B cell (primary cell): ENCODE data around the gene PDIA4. TPM values are rescaled to one million over a fixed set of nuclear protein-coding genes. Genes with fewer than 3 reads are reported as not detected.

Source experiments
- ATAC-seq: fragments of 200-7000 bp; cut with Tn5 transposase; one replicate; pipeline ENCODE4 v1.10.0; 2021; ENCODE audit warnings: low read depth, mild to moderate bottlenecking, moderate number of reproducible peaks, moderate library complexity
- CTCF ChIA-PET: fragments of 350-600 bp; sonication (Branson Sonifier 250); formaldehyde crosslinking; loops from one replicate; lab custom pipeline; 2021; ENCODE audit warnings: antibody characterized with exemption, inconsistent platforms; lab: Charles Lee
- POLR2A ChIA-PET: fragments of 350-600 bp; sonication (Branson Sonifier 250); formaldehyde crosslinking; loops from one replicate; lab custom pipeline; 2021; ENCODE audit warnings: antibody characterized with exemption; lab: Charles Lee
- DNase-seq: peaks from one replicate; pipeline ENCODE4 v3.0.0; 2013
- H2AFZ ChIP-seq: 2 replicates; pipeline ENCODE4 v1.6.1; 2012; ENCODE audit warnings: mild to moderate bottlenecking, low read depth, low read length; ENCODE audit not compliant: insufficient read depth, poor library complexity, severe bottlenecking
- H3K27ac ChIP-seq, 2 donors: 1 replicate in 1 of 2; 2 replicates in 1 of 2; pipeline ENCODE4 v1.5.1; 2012 to 2013; ENCODE audit warnings: low read length in 2 of 2, mild to moderate bottlenecking in 2 of 2, moderate library complexity in 1 of 2
- H3K27me3 ChIP-seq, 4 experiments: fragments of 200-600 bp in 1 of 4; sonication (generic) in 1 of 4; replicated peaks in 1 of 4; 1 replicate in 2 of 4; 2 replicates in 2 of 4; pipeline versions ENCODE4 v1.6.1 to v1.7.0; 2013 to 2016; ENCODE audit warnings: low read length in 3 of 4, mild to moderate bottlenecking in 2 of 4, mixed read lengths in 1 of 4, moderate library complexity in 1 of 4; ENCODE audit not compliant: insufficient read depth in 4 of 4, control insufficient read depth in 3 of 4; ENCODE audit errors: control extremely low read depth in 1 of 4
- H3K36me3 ChIP-seq, 2 experiments: replicated peaks in 1 of 2; 1 replicate in 1 of 2; 2 replicates in 1 of 2; pipeline versions ENCODE4 v1.6.1 to v1.7.1; 2013; ENCODE audit warnings: low read length in 1 of 2; ENCODE audit not compliant: insufficient read depth in 2 of 2, control insufficient read depth in 1 of 2; ENCODE audit errors: control extremely low read depth in 1 of 2, extremely low read depth in 1 of 2
- H3K4me1 ChIP-seq, 2 donors: fragments of 200-600 bp in 1 of 2; sonication (generic) in 1 of 2; 1 replicate in 1 of 2; 2 replicates in 1 of 2; pipeline versions ENCODE4 v1.5.1 to v1.6.1; 2013 to 2017; ENCODE audit warnings: low read length in 2 of 2; ENCODE audit not compliant: control insufficient read depth in 2 of 2, insufficient read depth in 2 of 2
- H3K4me2 ChIP-seq: replicated peaks from 2 replicates; pipeline ENCODE3; 2012; ENCODE audit warnings: mild to moderate bottlenecking, low read depth, low read length; ENCODE audit not compliant: poor library complexity, severe bottlenecking
- H3K4me3 ChIP-seq, 5 experiments: fragments of 200-600 bp in 1 of 5; sonication (generic) in 1 of 5; 1 replicate in 3 of 5; 2 replicates in 2 of 5; pipeline versions ENCODE4 v1.5.1 to v1.7.0; 2011 to 2016; ENCODE audit warnings: low read length in 4 of 5, mild to moderate bottlenecking in 4 of 5, low read depth in 2 of 5, control low read depth in 1 of 5, moderate library complexity in 1 of 5; ENCODE audit not compliant: insufficient read depth in 1 of 5; ENCODE audit errors: control extremely low read depth in 1 of 5, extremely low read depth in 1 of 5
- H3K79me2 ChIP-seq: fragments of 200-600 bp; sonication (generic); one replicate; pipeline ENCODE4 v1.6.0; 2016; ENCODE audit warnings: low read length; ENCODE audit not compliant: control insufficient read depth, insufficient read depth
- H3K9ac ChIP-seq: fragments of 200-600 bp; sonication (generic); 2 replicates; pipeline ENCODE4 v1.6.1; 2017; ENCODE audit warnings: mild to moderate bottlenecking, low read length, moderate library complexity
- H3K9me3 ChIP-seq, 3 donors: one replicate each; pipeline versions ENCODE4 v1.6.1 to v1.7.1; 2013; ENCODE audit warnings: low read length in 2 of 3; ENCODE audit not compliant: control insufficient read depth in 2 of 3, insufficient read depth in 1 of 3; ENCODE audit errors: control extremely low read depth in 1 of 3
- H4K20me1 ChIP-seq: 2 replicates; pipeline ENCODE4 v1.6.0; 2012; ENCODE audit warnings: mild to moderate bottlenecking, low read length; ENCODE audit not compliant: insufficient read depth, control insufficient read depth, poor library complexity, severe bottlenecking
- H3K27ac Mint-ChIP-seq: one replicate; pipeline ENCODE4 v1.8.0; 2021; ENCODE audit warnings: mixed read lengths
- H3K27me3 Mint-ChIP-seq: one replicate; pipeline ENCODE4 v1.8.0; 2021; ENCODE audit warnings: mixed read lengths
- H3K4me1 Mint-ChIP-seq: one replicate; pipeline ENCODE4 v1.8.0; 2021; ENCODE audit warnings: mixed read lengths
- H3K4me3 Mint-ChIP-seq: one replicate; pipeline ENCODE4 v1.8.0; 2021; ENCODE audit warnings: mixed read lengths
- H3K9me3 Mint-ChIP-seq: one replicate; pipeline ENCODE4 v1.8.0; 2022; ENCODE audit warnings: mixed read lengths; ENCODE audit not compliant: insufficient read depth
- CTCF ChIP-seq: fragments of 200-600 bp; IDR thresholded peaks from one replicate; pipeline ENCODE4 v1.8.0; 2022; ENCODE audit warnings: antibody characterized with exemption, mild to moderate bottlenecking
- EZH2 ChIP-seq: IDR thresholded peaks from 2 replicates; pipeline ENCODE4 v1.6.1; 2012; ENCODE audit warnings: borderline replicate concordance, low read depth, mild to moderate bottlenecking, moderate library complexity, low read length; ENCODE audit not compliant: insufficient read depth, poor library complexity, severe bottlenecking
- WGBS: methylation state at CpG from one replicate; pipeline ENCODE4 v1.1.5; 2013; ENCODE audit warnings: missing lambda C conversion rate; ENCODE audit not compliant: insufficient coverage; 5-methylcytosine and 5-hydroxymethylcytosine counted together
- intact Hi-C: fragments of 100-400 bp; cut with micrococcal nuclease; formaldehyde crosslinking; loops from one replicate; pipeline ENCODE4 v1.10.0; 2022
- polyA plus RNA-seq: library from polyadenylated mRNA; depleted of rRNA; stranded (reverse); fragments of >200 nt; gene quantifications from 2 replicates; pipeline ENCODE4 v1.2.3, GENCODE V29; 2012
- total RNA-seq, 2 donors: library from RNA; stranded (reverse); fragments of 120-200 nt in 1 of 2; gene quantifications; 1 replicate in 1 of 2; 2 replicates in 1 of 2; pipeline versions ENCODE4 v1.2.3 to v1.2.4, GENCODE V29; 2013 to 2022

The PDIA4 gene
- total and polyA plus RNA-seq, 2 donors (not counting 1 experiment from before 2014, with no cell fraction given): 31.6 to 34.7 TPM

- no peak overlapping the region for H2AFZ ChIP-seq
- peaks cover 0 to 7% of the 10 kb centered on the region in 2 donors for H3K4me1 ChIP-seq
- Mint-ChIP-seq H3K27me3 (no peaks in the 10 kb centered on the region), H3K4me3 (no peak overlapping the region), H3K4me1 (peaks cover 4% of the 10 kb centered on the region), H3K27ac (no peak overlapping the region), H3K9me3 (no peaks in the 10 kb centered on the region)
- DNase-seq: no peak
- TF ChIP-seq CTCF: no peak
- peaks cover 0 to 80% of the 10 kb centered on the region in 2 experiments for H3K36me3 ChIP-seq
- WGBS: 83% methylated on average over 1 of the region's 3 CpGs
- H3K4me2 ChIP-seq: no peak overlapping the region
- H3K4me3 ChIP-seq: no peak overlapping the region
- no peaks in the 10 kb centered on the region for H4K20me1 ChIP-seq
- POLR2A ChIA-PET: no interaction called here
- CTCF ChIA-PET: interaction anchor here (0.7 to 3.8 kb wide), 7 partner anchors 11 to 140 kb away, joined by 3 to 64 read pairs (median 6); partner anchors contain the start of genes PDIA4 and ZNF398
- H3K9ac ChIP-seq: no peak overlapping the region
- no peaks in the 10 kb centered on the region for H3K27me3 ChIP-seq
- H3K79me2 ChIP-seq: peaks cover 6% of the 10 kb centered on the region
- H3K9me3 ChIP-seq: no peaks in the 10 kb centered on the region
- intact Hi-C loops: no loop called here
- H3K27ac ChIP-seq: no peak overlapping the region
- no peak for ATAC-seq
These were observed 21.2 kb downstream of the PDIA4 start for GRCh38 chr7:149007146-149007545.

GRCh38 chr7:149006345-149006725 lies 22.0 kb downstream of the PDIA4 start:
- Histone ChIP-seq H4K20me1 (no peaks in the 10 kb centered on the region), H3K79me2 (peaks cover 6% of the 10 kb centered on the region), H3K9me3 (no peaks in the 10 kb centered on the region), H3K27me3 (no peaks in the 10 kb centered on the region), H3K9ac (no peak overlapping the region), H3K4me2 (no peak overlapping the region), H3K27ac (no peak overlapping the region), H3K36me3 (peaks cover 0 to 71% of the 10 kb centered on the region in 2 experiments), H3K4me3 (no peak overlapping the region), H2AFZ (no peak overlapping the region), H3K4me1 (peaks cover 0 to 7% of the 10 kb centered on the region in 2 donors)
- ATAC-seq (no peak), DNase-seq (no peak)
- H3K4me3 Mint-ChIP-seq: no peak overlapping the region
- H3K9me3 Mint-ChIP-seq: no peaks in the 10 kb centered on the region
- WGBS: 99% methylated on average over 7 of the region's 10 CpGs
- H3K27ac Mint-ChIP-seq: no peak overlapping the region
- TF ChIP-seq EZH2 (no peak), CTCF (no peak)
- ChIA-PET CTCF (interaction anchor here (0.6 to 3.8 kb wide), 19 partner anchors 19 to 493 kb away, joined by 3 to 64 read pairs (median 4); partner anchors contain the start of genes PDIA4, ZNF398, ZNF425 and ZNF786), POLR2A (interaction anchor here (0.5 kb wide), 1 partner anchor 86 kb away, joined by 6 read pairs; no protein-coding TSS in a partner anchor)
- H3K27me3 Mint-ChIP-seq: no peaks in the 10 kb centered on the region
- intact Hi-C loops: no loop called here
- H3K4me1 Mint-ChIP-seq: peaks cover 4% of the 10 kb centered on the region
